IMR-90 (cell line): ENCODE results near the gene C5orf52. TPM values are rescaled to one million over a fixed set of nuclear protein-coding genes. Genes with fewer than 3 reads are reported as not detected.

Source experiments
- ATAC-seq: fragments of 200-7000 bp; cut with Tn5 transposase; 2 replicates; pipeline ENCODE4 v1.9.1; 2020; ENCODE audit warnings: low read depth, mild to moderate bottlenecking, moderate library complexity
- BruUV-seq: library from RNA; stranded (reverse); fragments of 400-500 nt; replicated peaks from 2 replicates; lab custom pipeline; 2021; lab: Mats Ljungman, UMichigan
- CTCF ChIA-PET: fragments of 300-600 bp; formaldehyde crosslinking; extraction: SDS; loops from one replicate; lab custom pipeline; 2021; ENCODE audit warnings: antibody characterized with exemption; lab: Yijun Ruan, JAX
- POLR2A ChIA-PET: fragments of 300-600 bp; sonication (Branson Sonifier 250); formaldehyde crosslinking; loops from one replicate; lab custom pipeline; 2022; ENCODE audit warnings: antibody characterized with exemption; ENCODE audit not compliant: unreplicated experiment; lab: Charles Lee
- DNase-seq: peaks from one replicate; pipeline ENCODE4 v3.0.0; 2013
- H2AFZ ChIP-seq: replicated peaks from 2 replicates; pipeline ENCODE3; 2013; ENCODE audit warnings: low read length, mild to moderate bottlenecking; ENCODE audit not compliant: poor library complexity
- H2AK5ac ChIP-seq: 2 replicates; pipeline ENCODE4 v1.6.1; 2013; ENCODE audit warnings: low read depth, low read length, inconsistent platforms
- H2AK9ac ChIP-seq: replicated peaks from 2 replicates; pipeline ENCODE3; 2013; ENCODE audit warnings: mild to moderate bottlenecking, low read depth, low read length, moderate library complexity; ENCODE audit not compliant: poor library complexity
- H2BK120ac ChIP-seq: 2 replicates; pipeline ENCODE4 v1.6.1; 2013; ENCODE audit warnings: low read depth, low read length, inconsistent platforms
- H2BK15ac ChIP-seq: 3 replicates; pipeline ENCODE4 v1.6.1; 2013; ENCODE audit warnings: low read depth, low read length, inconsistent platforms
- H2BK20ac ChIP-seq: 2 replicates; pipeline ENCODE4 v1.6.1; 2013; ENCODE audit warnings: low read depth, mild to moderate bottlenecking, inconsistent platforms, low read length, moderate library complexity
- H2BK5ac ChIP-seq: 2 replicates; pipeline ENCODE4 v1.6.1; 2013; ENCODE audit warnings: mild to moderate bottlenecking, low read depth, low read length, inconsistent platforms; ENCODE audit not compliant: poor library complexity, severe bottlenecking
- H3K14ac ChIP-seq: replicated peaks from 2 replicates; pipeline ENCODE4 v1.6.1; 2013; ENCODE audit warnings: low read depth, low read length, inconsistent platforms
- H3K18ac ChIP-seq: 2 replicates; pipeline ENCODE4 v1.6.1; 2013; ENCODE audit warnings: low read depth, low read length, control low read depth
- H3K23ac ChIP-seq: 2 replicates; pipeline ENCODE4 v1.6.1; 2013; ENCODE audit warnings: low read depth, low read length, inconsistent platforms
- H3K27ac ChIP-seq: 2 replicates; pipeline ENCODE4 v1.5.1; 2013; ENCODE audit warnings: mild to moderate bottlenecking, control low read depth, low read length; ENCODE audit not compliant: insufficient read depth
- H3K27me3 ChIP-seq: 2 replicates; pipeline ENCODE4 v1.6.1; 2013; ENCODE audit warnings: low read length; ENCODE audit not compliant: control insufficient read depth, insufficient read depth
- H3K36me3 ChIP-seq: 2 replicates; pipeline ENCODE4 v1.6.1; 2013; ENCODE audit warnings: low read length, mixed read lengths; ENCODE audit not compliant: control insufficient read depth, insufficient read depth
- H3K4ac ChIP-seq: 2 replicates; pipeline ENCODE4 v1.6.1; 2013; ENCODE audit warnings: low read depth, low read length, inconsistent platforms
- H3K4me1 ChIP-seq: 2 replicates; pipeline ENCODE4 v1.6.1; 2013; ENCODE audit warnings: low read length, mixed read lengths; ENCODE audit not compliant: control insufficient read depth, insufficient read depth
- H3K4me2 ChIP-seq: 2 replicates; pipeline ENCODE4 v1.6.1; 2013; ENCODE audit warnings: low read depth, mild to moderate bottlenecking, control low read depth, low read length, moderate library complexity
- H3K4me3 ChIP-seq: 2 replicates; pipeline ENCODE4 v1.5.1; 2013; ENCODE audit warnings: low read depth, mild to moderate bottlenecking, control low read depth, low read length, moderate library complexity; ENCODE audit not compliant: insufficient read depth
- H3K56ac ChIP-seq: 2 replicates; pipeline ENCODE4 v1.6.1; 2013; ENCODE audit warnings: low read length, inconsistent platforms; ENCODE audit not compliant: insufficient read depth; ENCODE audit errors: extremely low read depth
- H3K79me1 ChIP-seq, 2 experiments: 2 replicates each; pipeline ENCODE4 v1.6.1; 2013; ENCODE audit warnings: low read length in 2 of 2, inconsistent platforms in 1 of 2, low read depth in 1 of 2
- H3K9ac ChIP-seq: 2 replicates; pipeline ENCODE4 v1.6.1; 2013; ENCODE audit warnings: low read depth, low read length, control low read depth
- H3K9me1 ChIP-seq: 2 replicates; pipeline ENCODE4 v1.6.1; 2013; ENCODE audit warnings: low read length, inconsistent platforms; ENCODE audit not compliant: insufficient read depth
- H3K9me3 ChIP-seq: 2 replicates; pipeline ENCODE4 v1.6.1; 2013; ENCODE audit warnings: low read length; ENCODE audit not compliant: control insufficient read depth, insufficient read depth
- H4K20me1 ChIP-seq: 2 replicates; pipeline ENCODE4 v1.6.1; 2013; ENCODE audit warnings: low read length, inconsistent platforms; ENCODE audit not compliant: insufficient read depth
- H4K5ac ChIP-seq: 2 replicates; pipeline ENCODE4 v1.6.1; 2013; ENCODE audit warnings: mild to moderate bottlenecking, low read depth, low read length, control low read depth
- H4K8ac ChIP-seq, 2 experiments: 2 replicates each; pipeline ENCODE4 v1.6.1; 2013; ENCODE audit warnings: low read depth in 2 of 2, low read length in 2 of 2, control low read depth in 1 of 2, inconsistent platforms in 1 of 2
- H4K91ac ChIP-seq: 2 replicates; pipeline ENCODE4 v1.6.1; 2013; ENCODE audit warnings: low read depth, low read length, inconsistent platforms; ENCODE audit not compliant: insufficient read depth
- BHLHE40 ChIP-seq: fragments of 150-350 bp; IDR thresholded peaks from 2 replicates; pipeline ENCODE4 v1.6.1; 2016; ENCODE audit warnings: mild to moderate bottlenecking, low read depth, low read length
- CEBPB ChIP-seq: IDR thresholded peaks from 2 replicates; pipeline ENCODE4 v1.6.1; 2012; ENCODE audit warnings: low read depth, low read length, improper control_type of control experiment
- CHD1 ChIP-seq: IDR thresholded peaks from 2 replicates; pipeline ENCODE4 v1.6.1; 2012; ENCODE audit warnings: low read depth, low read length, improper control_type of control experiment
- FOS ChIP-seq: fragments of 150-350 bp; IDR thresholded peaks from 2 replicates; pipeline ENCODE4 v1.6.1; 2016; ENCODE audit warnings: low read depth, low read length
- MAFK ChIP-seq: IDR thresholded peaks from 2 replicates; pipeline ENCODE4 v1.6.1; 2012; ENCODE audit warnings: low read depth, low read length, improper control_type of control experiment
- MAZ ChIP-seq: IDR thresholded peaks from 2 replicates; pipeline ENCODE4 v1.6.1; 2012; ENCODE audit warnings: low read depth, mild to moderate bottlenecking, low read length, improper control_type of control experiment, moderate library complexity, borderline replicate concordance
- MXI1 ChIP-seq: IDR thresholded peaks from 2 replicates; pipeline ENCODE4 v1.6.1; 2012; ENCODE audit warnings: low read depth, mild to moderate bottlenecking, low read length, moderate library complexity, borderline replicate concordance
- NFE2L2 ChIP-seq: fragments of 150-350 bp; IDR thresholded peaks from 2 replicates; pipeline ENCODE4 v1.6.1; 2016; ENCODE audit warnings: low read depth, mild to moderate bottlenecking, low read length
- POLR2A ChIP-seq: IDR thresholded peaks from 2 replicates; pipeline ENCODE4 v1.6.1; 2012; ENCODE audit warnings: mild to moderate bottlenecking, low read depth, low read length
- RAD21 ChIP-seq: IDR thresholded peaks from 2 replicates; pipeline ENCODE4 v1.6.1; 2012; ENCODE audit warnings: low read length, improper control_type of control experiment
- RCOR1 ChIP-seq: IDR thresholded peaks from 2 replicates; pipeline ENCODE4 v1.6.1; 2012; ENCODE audit warnings: mild to moderate bottlenecking, low read length, improper control_type of control experiment; ENCODE audit not compliant: insufficient replicate concordance
- RFX5 ChIP-seq: IDR thresholded peaks from 2 replicates; pipeline ENCODE4 v1.8.0; 2012; ENCODE audit warnings: low read depth, mild to moderate bottlenecking, low read length, moderate library complexity
- SMC3 ChIP-seq: fragments of 150-350 bp; IDR thresholded peaks from 2 replicates; pipeline ENCODE4 v1.6.1; 2016; ENCODE audit warnings: low read depth, mild to moderate bottlenecking, antibody characterized with exemption, low read length, moderate library complexity
- WGBS, 2 experiments: methylation state at CpG; one replicate each; pipeline versions ENCODE4 v1.1.5 to v1.1.7; 2013; ENCODE audit warnings: missing lambda C conversion rate in 2 of 2; ENCODE audit not compliant: insufficient read length in 1 of 2; ENCODE audit errors: extremely low coverage in 2 of 2; 5-methylcytosine and 5-hydroxymethylcytosine counted together
- dilution Hi-C: fragments of 300-500 bp; cut with HindIII; formaldehyde crosslinking; loops from one replicate; pipeline ENCODE4 v1.14.3; 2018; ENCODE audit warnings: low sequenced_read_pairs; ENCODE audit not compliant: unreplicated experiment
- in situ Hi-C: fragments of 300-500 bp; cut with MboI; formaldehyde crosslinking; loops from 3 replicates; pipeline ENCODE4 v1.14.3; 2019; ENCODE audit warnings: low sequenced_read_pairs, inconsistent platforms, mixed read lengths
- intact Hi-C: fragments of 100-400 bp; cut with micrococcal nuclease; formaldehyde crosslinking; loops from 2 replicates; pipeline ENCODE4 v1.10.0; 2022
- polyA plus RNA-seq, 3 experiments: library from polyadenylated mRNA; depleted of rRNA; stranded (reverse); fragments of >200 nt; gene quantifications; 2 replicates each; pipeline ENCODE4 v1.2.3, GENCODE V29; 2012; ENCODE audit warnings: low replicate concordance in 1 of 3
- total RNA-seq: library from RNA; depleted of rRNA; stranded (reverse); fragments of >200 nt; gene quantifications from 2 replicates; pipeline ENCODE4 v1.2.3, GENCODE V29; 2012
- TF ChIP-seq, protein P1 (sequence below): fragments of 150-350 bp; IDR thresholded peaks from 2 replicates; pipeline ENCODE4 v1.6.1; 2017; ENCODE audit warnings: mild to moderate bottlenecking, antibody characterized with exemption, low read length, low read depth
- TF ChIP-seq, protein P2 (sequence below): conservative IDR thresholded peaks from 2 replicates; pipeline ENCODE4 v1.5.1; 2012; ENCODE audit warnings: mild to moderate bottlenecking, low read depth, low read length, improper control_type of control experiment
- TF ChIP-seq, protein P3 (sequence below): fragments of 150-350 bp; IDR thresholded peaks from 2 replicates; pipeline ENCODE4 v1.6.1; 2016; ENCODE audit warnings: low read depth, mild to moderate bottlenecking, low read length, moderate library complexity, borderline replicate concordance

Gene C5orf52
- total and polyA plus RNA-seq, 2 of the 4 experiments (the other 2 are of a cell fraction): not detected

DNA sequence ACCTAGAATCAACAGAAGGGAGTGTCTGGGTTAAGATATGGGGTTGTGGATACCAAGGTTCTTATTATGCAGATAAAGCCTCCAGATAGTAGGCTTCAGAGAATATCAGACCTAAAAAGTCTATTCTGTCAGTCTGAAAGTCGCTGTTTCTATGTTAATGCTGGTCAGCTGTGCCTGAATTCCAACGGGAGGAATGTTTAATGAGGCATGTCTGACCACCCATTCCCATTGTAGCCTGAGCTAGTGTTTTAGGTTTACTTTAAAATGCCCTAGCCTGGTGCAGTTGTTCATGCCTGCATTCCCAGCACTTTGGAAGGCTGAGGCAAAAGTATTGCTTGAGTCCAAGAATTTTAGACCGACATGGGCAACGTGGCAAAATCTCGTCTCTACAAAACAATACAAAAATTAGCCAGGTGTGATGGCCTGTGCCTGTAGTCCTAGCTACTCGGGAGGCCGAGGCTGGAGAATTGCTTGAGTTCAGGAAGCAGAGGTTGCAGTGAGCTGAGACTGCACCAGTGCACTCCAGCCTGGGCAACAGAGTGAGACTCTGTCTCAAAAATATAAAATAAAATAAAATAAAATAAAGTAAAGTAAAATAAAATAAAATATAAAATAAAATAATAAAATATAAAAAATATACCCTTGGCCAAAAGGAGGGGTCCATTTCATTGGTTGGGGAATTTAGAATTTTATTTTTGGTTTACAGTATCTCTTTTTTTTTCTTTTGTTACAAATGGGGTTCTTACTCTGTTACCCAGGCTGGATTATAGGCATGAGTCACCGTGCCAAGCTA, 11.3 kb upstream of the C5orf52 start:
- in situ Hi-C loops: no loop called here

More for the DNA sequence above, 11.3 kb upstream of the C5orf52 start:
- DNase-seq (no peak), ATAC-seq (no peak)
- Histone ChIP-seq H4K91ac (no peak overlapping the region), H3K4me3 (no peak overlapping the region), H4K5ac (no peak overlapping the region), H2BK120ac (no peak overlapping the region), H3K9me1 (no peaks in the 10 kb centered on the region), H3K36me3 (no peaks in the 10 kb centered on the region), H2BK5ac (no peak overlapping the region), H4K20me1 (no peaks in the 10 kb centered on the region), H3K4ac (no peak overlapping the region), H4K8ac (no peak overlapping the region), H3K23ac (no peak overlapping the region), H3K18ac (no peak overlapping the region), H2BK15ac (no peak overlapping the region), H2BK20ac (no peak overlapping the region), H3K56ac (no peak overlapping the region), H3K14ac (no peak overlapping the region), H3K79me1 (no peaks in the 10 kb centered on the region), H3K27ac (no peak overlapping the region), H3K27me3 (no peaks in the 10 kb centered on the region), H3K9me3 (peaks cover 4% of the 10 kb centered on the region; the same call in 1 of the 2 replicates), H3K4me2 (no peak overlapping the region), H2AK9ac (no peak overlapping the region), H3K9ac (no peak overlapping the region), H3K4me1 (no peaks in the 10 kb centered on the region), H2AK5ac (no peak overlapping the region), H2AFZ (no peak overlapping the region)
- ChIA-PET CTCF (no interaction called here), POLR2A (no interaction called here)
- 60% methylated on average over 1 of the region's 8 CpGs; no CpG with 5 or more reads in 1 of the 2 experiments for WGBS, 2 experiments
- TF ChIP-seq, protein P1, sequence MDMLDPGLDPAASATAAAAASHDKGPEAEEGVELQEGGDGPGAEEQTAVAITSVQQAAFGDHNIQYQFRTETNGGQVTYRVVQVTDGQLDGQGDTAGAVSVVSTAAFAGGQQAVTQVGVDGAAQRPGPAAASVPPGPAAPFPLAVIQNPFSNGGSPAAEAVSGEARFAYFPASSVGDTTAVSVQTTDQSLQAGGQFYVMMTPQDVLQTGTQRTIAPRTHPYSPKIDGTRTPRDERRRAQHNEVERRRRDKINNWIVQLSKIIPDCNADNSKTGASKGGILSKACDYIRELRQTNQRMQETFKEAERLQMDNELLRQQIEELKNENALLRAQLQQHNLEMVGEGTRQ: no peak
- TF ChIP-seq MAFK: no peak
- TF ChIP-seq BHLHE40: no peak
- TF ChIP-seq MAZ: no peak
- TF ChIP-seq CEBPB: no peak
- no peak for TF ChIP-seq FOS
- TF ChIP-seq CHD1: no peak
- no peak for TF ChIP-seq NFE2L2
- TF ChIP-seq, protein P2, sequence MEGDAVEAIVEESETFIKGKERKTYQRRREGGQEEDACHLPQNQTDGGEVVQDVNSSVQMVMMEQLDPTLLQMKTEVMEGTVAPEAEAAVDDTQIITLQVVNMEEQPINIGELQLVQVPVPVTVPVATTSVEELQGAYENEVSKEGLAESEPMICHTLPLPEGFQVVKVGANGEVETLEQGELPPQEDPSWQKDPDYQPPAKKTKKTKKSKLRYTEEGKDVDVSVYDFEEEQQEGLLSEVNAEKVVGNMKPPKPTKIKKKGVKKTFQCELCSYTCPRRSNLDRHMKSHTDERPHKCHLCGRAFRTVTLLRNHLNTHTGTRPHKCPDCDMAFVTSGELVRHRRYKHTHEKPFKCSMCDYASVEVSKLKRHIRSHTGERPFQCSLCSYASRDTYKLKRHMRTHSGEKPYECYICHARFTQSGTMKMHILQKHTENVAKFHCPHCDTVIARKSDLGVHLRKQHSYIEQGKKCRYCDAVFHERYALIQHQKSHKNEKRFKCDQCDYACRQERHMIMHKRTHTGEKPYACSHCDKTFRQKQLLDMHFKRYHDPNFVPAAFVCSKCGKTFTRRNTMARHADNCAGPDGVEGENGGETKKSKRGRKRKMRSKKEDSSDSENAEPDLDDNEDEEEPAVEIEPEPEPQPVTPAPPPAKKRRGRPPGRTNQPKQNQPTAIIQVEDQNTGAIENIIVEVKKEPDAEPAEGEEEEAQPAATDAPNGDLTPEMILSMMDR: no peak
- TF ChIP-seq RAD21: no peak
- TF ChIP-seq SMC3: no peak
- no peak for TF ChIP-seq POLR2A
- TF ChIP-seq, protein P3, sequence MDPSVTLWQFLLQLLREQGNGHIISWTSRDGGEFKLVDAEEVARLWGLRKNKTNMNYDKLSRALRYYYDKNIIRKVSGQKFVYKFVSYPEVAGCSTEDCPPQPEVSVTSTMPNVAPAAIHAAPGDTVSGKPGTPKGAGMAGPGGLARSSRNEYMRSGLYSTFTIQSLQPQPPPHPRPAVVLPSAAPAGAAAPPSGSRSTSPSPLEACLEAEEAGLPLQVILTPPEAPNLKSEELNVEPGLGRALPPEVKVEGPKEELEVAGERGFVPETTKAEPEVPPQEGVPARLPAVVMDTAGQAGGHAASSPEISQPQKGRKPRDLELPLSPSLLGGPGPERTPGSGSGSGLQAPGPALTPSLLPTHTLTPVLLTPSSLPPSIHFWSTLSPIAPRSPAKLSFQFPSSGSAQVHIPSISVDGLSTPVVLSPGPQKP: no peak
- TF ChIP-seq MXI1: no peak
- no peak for TF ChIP-seq RCOR1
- no peak for TF ChIP-seq RFX5
- intact Hi-C loops: no loop called here
- dilution Hi-C loops: no loop called here
- BruUV-seq: no TSS peak
